NCI-H187 (cell line): Measurements from ENCODE around the gene SLC24A4.
"Not testable (repeated sequence)": the region's sequence is repeated elsewhere in the genome, so short reads cannot be mapped to it uniquely, and the experiment has no call there.

Experiments used
- DNase-seq, 2 experiments: peaks; one replicate each; lab custom pipeline; 2025; lab: John Stamatoyannopoulos, UW

SLC24A4 gene

DNA sequence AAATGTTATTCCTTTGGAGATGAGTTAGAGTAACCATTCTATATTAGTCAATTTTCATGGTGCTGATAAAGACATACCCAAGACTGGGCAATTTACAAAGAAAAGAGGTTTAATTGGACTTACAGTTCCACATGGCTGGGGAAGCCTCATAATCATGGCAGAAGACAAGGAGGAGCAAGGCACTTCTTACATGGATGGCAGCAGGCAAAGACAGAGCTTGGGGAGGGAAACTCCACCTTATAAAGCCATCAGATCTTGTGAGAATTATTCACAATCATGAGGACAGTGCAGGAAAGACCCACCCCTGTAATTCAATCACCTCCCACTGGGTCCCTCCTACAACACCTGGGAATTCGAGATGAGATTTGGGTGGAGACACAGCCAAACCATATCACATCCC lies 79.5 kb downstream of the SLC24A4 start:
- DNase-seq, result not testable (repeated sequence)

DNA sequence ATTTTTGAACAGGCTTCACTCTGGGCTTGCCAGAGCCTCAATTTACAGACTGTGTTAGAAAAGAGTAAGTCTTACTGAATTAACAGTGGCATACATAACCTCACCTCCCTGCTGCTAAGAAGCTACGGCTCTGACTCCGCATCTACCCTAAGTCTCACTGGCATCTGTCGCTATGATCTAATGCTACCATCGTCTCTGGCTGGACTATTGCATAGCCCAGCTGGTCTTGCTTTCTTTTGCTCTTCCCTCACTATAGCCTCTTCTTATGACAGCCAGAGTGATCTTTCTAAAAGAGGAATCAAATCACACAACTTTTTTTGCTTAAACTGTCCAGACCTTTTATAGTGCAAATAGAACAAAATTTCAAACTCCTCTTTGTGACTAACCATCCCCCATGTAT lies 81.1 kb downstream of the SLC24A4 start:
- DNase-seq, result no peak

DNA sequence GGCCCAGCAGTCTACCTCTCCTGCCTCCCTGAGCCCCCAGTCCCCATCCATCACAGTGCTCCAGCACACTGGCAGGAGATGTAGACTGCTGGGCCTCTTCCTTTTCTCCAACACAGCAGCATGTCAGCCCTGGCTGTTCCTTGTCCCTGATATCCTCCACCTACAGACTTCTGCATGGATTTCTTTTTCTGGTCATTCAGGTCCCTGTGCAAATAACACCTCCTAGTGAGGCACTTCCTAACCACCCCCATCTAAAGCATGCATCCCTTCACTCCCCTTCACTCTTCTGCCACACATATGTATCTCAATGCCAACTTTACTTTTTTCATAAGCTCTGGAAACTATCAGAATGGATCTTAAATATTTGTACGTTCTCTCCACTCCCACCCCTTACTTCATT lies 81.5 kb downstream of the SLC24A4 start:
- no peak for DNase-seq

GRCh38 chr14:92404938-92405337 lies 82.0 kb downstream of the SLC24A4 start:
- no peak for DNase-seq

DNA sequence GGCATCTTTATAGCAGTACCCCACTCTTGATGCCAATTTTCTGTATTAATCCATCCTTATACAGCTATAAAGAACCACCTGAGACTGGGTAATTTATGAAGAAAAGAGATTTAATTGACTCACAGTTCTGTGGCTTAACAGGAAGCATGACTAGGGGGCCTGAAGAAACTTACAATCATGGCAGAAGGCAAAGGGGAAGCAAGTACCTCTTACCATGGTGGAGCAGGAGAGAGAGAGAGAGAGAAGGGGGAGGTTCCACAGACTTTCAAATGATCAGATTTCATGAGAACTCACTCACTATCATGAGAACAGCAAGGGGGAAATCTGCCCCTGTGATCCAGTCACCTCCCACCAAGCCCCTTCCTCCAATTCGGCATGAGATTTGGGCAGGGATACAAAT lies 84.4 kb downstream of the SLC24A4 start:
- DNase-seq, result no peak

- no peak for DNase-seq
Observed at GRCh38 chr14:92409043-92409442, 86.1 kb downstream of the SLC24A4 start.

GRCh38 chr14:92411135-92411534 lies 88.2 kb downstream of the SLC24A4 start:
- no peak for DNase-seq

DNA sequence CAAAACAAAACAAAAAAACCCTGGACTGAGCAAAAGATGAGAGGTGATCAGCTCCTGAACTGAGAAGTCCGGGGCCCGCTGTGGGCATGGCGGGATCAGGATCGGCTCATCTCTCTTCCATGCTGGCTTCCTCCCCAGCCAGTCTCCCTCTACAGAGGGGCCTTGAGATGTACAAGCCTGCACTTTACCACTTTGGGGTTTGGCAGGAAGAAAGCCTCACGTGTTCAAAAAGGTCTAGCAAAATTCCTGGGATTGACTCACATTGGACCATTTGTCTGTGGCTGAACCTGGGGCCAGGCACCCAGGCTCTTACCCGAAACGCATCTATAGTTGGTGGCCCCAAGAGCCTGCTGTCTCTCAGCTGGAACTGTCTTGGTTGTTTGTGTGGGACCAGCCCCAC lies 89.0 kb downstream of the SLC24A4 start:
- no peak for DNase-seq

GRCh38 chr14:92412912-92413311 lies 89.9 kb downstream of the SLC24A4 start:
- DNase-seq, result no peak

DNA sequence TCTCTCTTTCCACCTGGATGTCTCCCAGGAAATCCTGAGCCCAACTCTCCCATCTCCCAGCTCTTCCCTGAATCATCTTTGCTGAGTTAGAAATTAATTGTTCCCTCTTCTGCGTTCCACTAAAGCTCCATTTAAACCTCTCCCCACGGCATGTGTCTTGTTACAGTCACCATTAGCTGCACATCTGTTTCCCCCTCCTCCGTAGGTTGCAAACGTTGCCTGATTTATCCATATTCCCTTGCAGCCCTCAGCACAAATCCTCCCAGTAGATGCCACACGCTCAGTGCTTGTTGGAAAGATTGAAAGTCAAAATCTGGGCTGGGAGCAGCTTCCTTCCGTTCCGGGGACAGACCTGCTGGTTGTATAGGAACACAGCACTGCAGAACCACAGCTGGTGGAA lies 90.4 kb downstream of the SLC24A4 start:
- DNase-seq, result no peak

GRCh38 chr14:92414690-92415445 lies 91.9 kb downstream of the SLC24A4 start:
- no peak for DNase-seq

- no peak for DNase-seq
Observed at GRCh38 chr14:92415969-92416368, 93.0 kb downstream of the SLC24A4 start.

GRCh38 chr14:92416544-92416943 lies 93.6 kb downstream of the SLC24A4 start:
- DNase-seq, result no peak

- no peak for DNase-seq
Observed at GRCh38 chr14:92417759-92418158, 94.8 kb downstream of the SLC24A4 start.

- no peak for DNase-seq
Observed at GRCh38 chr14:92421751-92422150, 98.8 kb downstream of the SLC24A4 start.

DNA sequence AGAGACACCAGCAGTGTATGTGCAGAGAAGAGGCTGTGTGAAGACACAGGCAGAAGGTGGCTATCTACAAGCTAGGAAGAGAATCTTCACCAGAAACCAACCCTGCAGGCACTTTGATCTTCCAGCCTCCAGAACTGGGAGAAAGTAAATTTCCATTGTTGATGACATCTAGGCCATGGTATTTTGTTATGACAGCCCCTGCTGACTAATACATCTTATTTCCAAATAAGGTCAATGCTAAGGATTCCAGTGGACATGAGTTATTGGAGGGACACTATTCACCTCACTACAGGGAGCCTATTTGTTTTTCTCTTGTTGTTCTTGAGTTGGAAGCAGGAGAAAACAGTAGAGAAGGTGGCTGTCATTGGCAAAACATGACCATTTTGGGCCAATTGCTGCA lies 102.1 kb downstream of the SLC24A4 start:
- DNase-seq, result no peak

DNA sequence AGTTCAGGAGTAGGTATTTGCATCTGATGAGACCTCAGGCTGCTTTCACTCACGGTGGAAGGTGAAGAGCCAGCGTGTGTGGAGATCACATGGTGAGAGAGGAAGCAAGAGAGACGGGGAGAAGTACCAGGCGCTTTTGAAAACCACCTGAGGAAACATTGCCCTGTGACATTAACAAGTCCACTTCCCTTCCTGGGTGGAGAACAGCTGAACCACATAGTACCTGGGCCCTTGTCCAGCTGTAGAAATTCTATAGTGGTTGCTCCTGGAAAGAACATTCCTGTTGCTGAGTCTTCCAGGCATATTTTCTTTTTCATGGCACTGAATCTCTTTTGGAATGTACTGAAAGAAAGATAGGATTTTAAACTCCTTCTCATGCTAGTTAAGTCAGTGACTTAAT lies 103.3 kb downstream of the SLC24A4 start:
- no peak for DNase-seq

DNA sequence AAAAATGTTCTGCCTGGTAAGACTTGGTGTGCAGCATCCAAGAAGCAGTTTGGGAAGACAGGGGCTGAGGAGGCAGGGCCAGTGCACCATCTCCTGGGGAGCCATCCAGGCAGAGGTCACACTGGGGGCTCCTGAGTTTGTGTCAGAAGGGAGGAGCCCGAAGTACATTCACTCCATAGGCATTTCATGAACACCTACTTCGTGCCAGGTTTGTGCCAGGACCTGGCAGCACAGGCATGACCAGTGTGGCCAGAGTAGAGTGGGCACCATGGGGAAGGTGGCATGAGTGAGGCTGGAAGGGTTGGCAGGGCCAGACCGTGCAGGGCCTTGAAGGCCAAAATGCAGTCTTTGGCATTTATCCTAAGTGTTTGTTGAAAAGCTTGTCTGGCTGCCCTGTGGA lies 104.1 kb downstream of the SLC24A4 start:
- no peak for DNase-seq

DNA sequence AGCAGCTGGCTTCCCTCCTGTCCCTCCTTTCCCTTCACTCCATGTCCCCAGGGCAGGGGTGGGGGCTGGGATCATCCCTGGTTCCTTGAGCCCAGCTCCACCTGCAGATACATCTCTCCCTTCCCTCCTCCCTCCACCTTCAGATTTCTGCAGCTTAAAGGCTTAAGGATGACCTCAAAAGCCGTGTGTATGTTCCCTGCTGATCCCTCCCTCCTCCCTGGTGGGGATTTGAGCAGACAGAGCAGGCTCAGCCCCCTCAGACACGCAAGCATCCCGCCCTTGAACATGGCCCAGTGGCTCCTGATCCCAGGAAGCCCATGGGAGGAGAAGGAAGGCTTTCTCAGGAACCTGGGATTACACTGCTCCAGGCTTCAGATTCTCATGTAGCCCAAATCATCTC lies 107.7 kb downstream of the SLC24A4 start:
- no peak for DNase-seq

- DNase-seq, result no peak
Observed at GRCh38 chr14:92431199-92431725, 108.3 kb downstream of the SLC24A4 start.

- no peak for DNase-seq
Observed at GRCh38 chr14:92433407-92433806, 110.4 kb downstream of the SLC24A4 start.

DNA sequence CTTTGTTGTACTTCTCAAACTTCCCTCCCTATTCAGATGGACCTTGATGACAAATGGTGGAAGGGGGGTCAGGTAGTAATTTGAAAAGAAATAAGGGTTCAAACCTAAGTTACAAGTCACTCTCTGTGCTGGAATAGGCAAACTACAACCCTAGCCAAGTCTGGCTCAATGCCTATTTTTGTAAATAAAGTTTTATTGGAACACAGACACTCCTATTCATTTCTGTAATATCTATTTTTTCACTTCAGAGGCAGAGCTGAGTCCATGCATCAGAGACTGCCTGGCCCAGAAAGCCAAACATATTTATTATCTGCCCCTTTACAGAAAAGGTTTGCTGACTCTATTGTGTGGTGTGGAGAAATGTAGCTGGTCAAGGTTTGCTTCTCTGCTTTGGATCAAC lies 112.2 kb downstream of the SLC24A4 start:
- no peak for DNase-seq

DNA sequence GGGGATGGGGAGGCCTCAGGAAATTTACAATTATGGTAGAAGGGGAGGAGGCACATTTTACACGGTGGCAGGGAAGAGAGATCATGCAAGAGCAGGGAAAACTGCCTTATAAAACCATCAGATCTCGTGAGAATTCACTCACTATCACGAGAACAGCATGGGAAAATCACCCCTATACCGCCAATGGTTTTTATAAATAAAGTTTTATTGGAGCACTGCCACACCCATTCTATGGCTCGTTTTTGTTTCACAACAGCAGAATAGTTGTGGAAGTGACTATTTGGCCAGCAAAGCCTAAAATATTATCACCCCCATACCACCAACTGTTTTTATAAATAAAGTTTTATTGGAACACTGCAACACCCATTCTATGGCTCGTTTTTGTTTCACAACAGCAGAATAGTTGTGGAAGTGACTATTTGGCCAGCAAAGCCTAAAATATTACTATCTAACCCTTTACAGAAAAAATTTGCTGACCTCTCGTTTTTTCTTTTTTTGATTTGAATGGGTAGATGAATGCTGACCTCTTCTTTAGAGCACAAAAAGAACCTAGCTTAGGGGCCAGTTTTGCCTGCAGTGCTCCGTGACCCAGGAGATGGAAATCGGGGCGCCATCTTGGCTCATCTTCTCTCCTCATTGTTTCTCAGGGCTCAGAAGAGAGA lies 113.3 kb downstream of the SLC24A4 start:
- no peak for DNase-seq

DNA sequence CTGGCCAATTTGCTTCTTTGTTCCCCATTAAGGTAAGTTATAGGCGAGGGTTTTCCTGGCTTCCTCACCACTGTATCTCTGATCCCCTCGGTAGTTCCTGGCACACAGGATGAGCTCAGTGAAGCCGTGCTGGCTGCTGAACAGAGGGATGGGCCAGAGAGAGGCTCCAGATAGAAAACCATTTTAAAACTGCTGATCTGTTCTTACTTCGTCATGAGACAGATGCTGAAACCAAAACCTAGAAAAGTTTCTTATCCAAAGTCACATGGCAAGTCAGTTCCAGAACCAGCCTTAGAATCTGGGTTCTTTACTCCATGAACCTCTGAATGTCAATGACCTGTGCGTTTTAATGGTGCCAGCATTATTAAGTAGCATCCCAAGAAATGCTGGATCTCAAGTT lies 114.3 kb downstream of the SLC24A4 start:
- no peak for DNase-seq
